BJ (cell line): Measurements from ENCODE around the gene KCNK13. TPM values are rescaled to one million over a fixed set of nuclear protein-coding genes. Genes with fewer than 3 reads are reported as not detected.

ENCODE experiments used
- CTCF ChIA-PET: fragments of 350-600 bp; formaldehyde crosslinking; extraction: SDS; loops from one replicate; lab custom pipeline; 2021; ENCODE audit warnings: antibody characterized with exemption, inconsistent platforms; lab: Yijun Ruan, JAX
- POLR2A ChIA-PET: fragments of 300-600 bp; sonication (Branson Sonifier 250); formaldehyde crosslinking; extraction: SDS; loops from one replicate; lab custom pipeline; 2021; ENCODE audit warnings: antibody characterized with exemption; lab: Charles Lee
- DNase-seq: peaks from one replicate; pipeline ENCODE4 v3.0.0-alpha.2; 2011; ENCODE audit warnings: low read depth
- H3K27me3 ChIP-seq: 2 replicates; pipeline ENCODE4 v1.6.0; 2011; ENCODE audit warnings: low read length; ENCODE audit not compliant: control insufficient read depth, insufficient read depth
- H3K36me3 ChIP-seq: 2 replicates; pipeline ENCODE4 v1.5.1; 2011; ENCODE audit warnings: low read length; ENCODE audit not compliant: control insufficient read depth, insufficient read depth
- H3K4me3 ChIP-seq: 2 replicates; pipeline ENCODE4 v1.5.1; 2011; ENCODE audit warnings: low read depth, mild to moderate bottlenecking, control low read depth, low read length
- polyA plus RNA-seq: library from polyadenylated mRNA; depleted of rRNA; stranded (reverse); fragments of >200 nt; gene quantifications from 2 replicates; pipeline ENCODE4 v1.2.3, GENCODE V29; 2011
- TF ChIP-seq, protein P1 (sequence below): IDR thresholded peaks from 2 replicates; pipeline ENCODE4 v1.5.1; 2011; ENCODE audit warnings: low read depth, mild to moderate bottlenecking, control low read depth, inconsistent platforms, low read length, moderate library complexity; ENCODE audit not compliant: insufficient read depth

The KCNK13 gene
- polyA plus RNA-seq, 1 experiment, result not detected

DNA sequence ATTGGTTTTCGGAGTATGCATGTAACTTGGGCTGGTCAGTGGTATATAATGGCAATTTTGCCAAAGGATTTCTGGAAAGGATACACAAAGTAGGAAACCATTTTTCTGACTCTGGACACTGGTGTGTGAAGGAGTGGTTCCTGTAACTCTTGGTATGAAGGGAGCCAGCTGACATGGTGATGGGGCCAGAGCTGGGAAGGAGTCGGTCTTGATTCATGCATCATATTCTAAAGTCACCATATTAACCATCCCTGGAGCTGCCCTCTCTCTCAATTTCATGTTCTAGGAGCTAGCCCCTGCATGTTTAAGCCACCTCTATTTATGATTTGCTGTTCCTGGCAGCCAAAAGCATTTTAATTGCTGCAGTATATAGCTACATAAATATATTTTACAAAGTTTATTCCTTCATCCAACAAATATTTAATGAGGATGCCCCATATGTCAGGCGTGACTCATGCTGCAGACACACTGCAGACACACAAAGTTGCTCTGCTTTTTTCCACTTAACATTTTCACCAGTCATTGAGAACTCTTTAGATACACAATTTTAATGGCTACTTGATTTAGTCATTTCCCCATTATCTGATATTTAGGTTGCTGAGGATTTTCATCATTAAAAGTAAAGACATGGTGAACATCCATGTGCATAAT, 115.9 kb downstream of the KCNK13 start:
- Histone ChIP-seq H3K4me3 (no peak overlapping the region), H3K36me3 (no peaks in the 10 kb centered on the region), H3K27me3 (no peaks in the 10 kb centered on the region)
- POLR2A ChIA-PET, result no interaction called here
- no peak for DNase-seq
- CTCF ChIA-PET, result interaction anchor here (0.9 kb wide), 1 partner anchor 10 kb away, joined by 3 read pairs; no protein-coding TSS in a partner anchor
- TF ChIP-seq, protein P1, sequence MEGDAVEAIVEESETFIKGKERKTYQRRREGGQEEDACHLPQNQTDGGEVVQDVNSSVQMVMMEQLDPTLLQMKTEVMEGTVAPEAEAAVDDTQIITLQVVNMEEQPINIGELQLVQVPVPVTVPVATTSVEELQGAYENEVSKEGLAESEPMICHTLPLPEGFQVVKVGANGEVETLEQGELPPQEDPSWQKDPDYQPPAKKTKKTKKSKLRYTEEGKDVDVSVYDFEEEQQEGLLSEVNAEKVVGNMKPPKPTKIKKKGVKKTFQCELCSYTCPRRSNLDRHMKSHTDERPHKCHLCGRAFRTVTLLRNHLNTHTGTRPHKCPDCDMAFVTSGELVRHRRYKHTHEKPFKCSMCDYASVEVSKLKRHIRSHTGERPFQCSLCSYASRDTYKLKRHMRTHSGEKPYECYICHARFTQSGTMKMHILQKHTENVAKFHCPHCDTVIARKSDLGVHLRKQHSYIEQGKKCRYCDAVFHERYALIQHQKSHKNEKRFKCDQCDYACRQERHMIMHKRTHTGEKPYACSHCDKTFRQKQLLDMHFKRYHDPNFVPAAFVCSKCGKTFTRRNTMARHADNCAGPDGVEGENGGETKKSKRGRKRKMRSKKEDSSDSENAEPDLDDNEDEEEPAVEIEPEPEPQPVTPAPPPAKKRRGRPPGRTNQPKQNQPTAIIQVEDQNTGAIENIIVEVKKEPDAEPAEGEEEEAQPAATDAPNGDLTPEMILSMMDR, result no peak

DNA sequence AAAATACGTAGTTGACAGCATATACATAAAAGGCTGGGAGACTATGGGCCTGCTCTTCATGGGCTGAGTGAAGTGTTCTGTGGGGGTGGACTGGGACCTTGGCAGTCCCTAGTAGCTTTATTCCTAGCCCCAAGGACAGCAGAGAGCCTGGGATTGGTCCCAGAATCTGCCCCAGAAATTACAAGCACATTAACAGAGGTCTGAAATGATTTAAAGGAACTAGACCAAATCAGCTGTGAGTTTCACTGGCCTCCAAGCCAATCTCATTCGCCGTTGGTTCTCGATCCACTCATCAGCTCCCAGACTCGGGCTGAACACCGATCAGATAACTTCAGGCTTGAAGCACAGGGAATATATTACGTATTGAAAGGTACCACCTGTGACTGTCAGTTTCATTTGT, 117.6 kb downstream of the KCNK13 start:
- no peaks in the 10 kb centered on the region for H3K27me3 ChIP-seq
- ChIA-PET CTCF (interaction anchor here (1.3 kb wide), 1 partner anchor 14 kb away, joined by 3 read pairs; no protein-coding TSS in a partner anchor), POLR2A (no interaction called here)
- no peak for DNase-seq
- no peaks in the 10 kb centered on the region for H3K36me3 ChIP-seq
- H3K4me3 ChIP-seq, result no peak overlapping the region
- TF ChIP-seq, protein P1, result no peak

DNA sequence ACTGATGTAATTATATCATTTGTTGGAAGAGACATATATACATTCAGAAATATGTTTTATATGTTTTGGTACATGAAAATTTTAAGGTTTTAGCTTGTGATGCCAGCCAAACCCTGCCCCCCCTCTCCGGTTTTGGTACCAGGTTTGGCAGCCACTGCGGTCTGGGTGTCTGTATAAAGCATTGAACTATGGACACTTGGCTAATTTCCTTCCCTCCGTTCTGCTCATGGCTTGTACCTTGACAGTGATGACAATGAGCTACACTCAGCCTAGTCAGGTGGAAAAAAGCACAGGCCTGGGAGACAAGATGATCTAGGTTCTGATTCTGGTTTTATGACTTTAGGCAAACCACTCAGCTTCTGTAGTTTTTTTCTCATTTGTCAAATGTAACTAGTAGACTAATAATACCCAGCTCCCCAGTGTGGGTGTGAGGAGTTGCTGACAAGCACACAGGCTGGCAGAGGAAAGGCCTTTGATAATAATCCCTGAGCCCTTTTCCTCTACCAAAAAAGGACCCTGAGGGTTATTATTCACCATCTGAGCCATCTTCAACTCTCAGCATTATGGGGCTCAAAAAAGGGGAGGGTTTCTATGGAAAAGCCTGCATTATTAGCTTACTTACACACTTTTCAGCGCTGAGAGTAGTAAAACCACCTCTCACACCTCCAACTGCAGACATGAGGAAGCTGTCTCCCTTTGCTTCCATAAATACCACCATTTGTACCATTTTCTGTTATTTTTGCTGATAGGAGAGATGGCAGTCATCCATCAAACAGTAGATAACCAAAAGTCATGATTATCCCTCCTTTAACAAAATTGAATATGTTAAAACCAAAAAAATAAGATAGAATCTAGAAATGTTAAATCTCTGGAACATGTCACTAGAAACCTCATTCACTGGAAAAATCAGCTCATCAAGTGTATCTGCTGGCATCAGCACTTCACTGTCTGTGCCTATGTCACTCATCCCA, 118.3 kb downstream of the KCNK13 start:
- ChIA-PET CTCF (interaction anchor here (0.7 to 1.3 kb wide), 2 partner anchors 13 to 20 kb away, joined by 3 to 4 read pairs; no protein-coding TSS in a partner anchor), POLR2A (no interaction called here)
- no peak for DNase-seq
- TF ChIP-seq, protein P1, result no peak
- H3K27me3 ChIP-seq, result no peaks in the 10 kb centered on the region
- H3K4me3 ChIP-seq, result no peak overlapping the region
- no peaks in the 10 kb centered on the region for H3K36me3 ChIP-seq

DNA sequence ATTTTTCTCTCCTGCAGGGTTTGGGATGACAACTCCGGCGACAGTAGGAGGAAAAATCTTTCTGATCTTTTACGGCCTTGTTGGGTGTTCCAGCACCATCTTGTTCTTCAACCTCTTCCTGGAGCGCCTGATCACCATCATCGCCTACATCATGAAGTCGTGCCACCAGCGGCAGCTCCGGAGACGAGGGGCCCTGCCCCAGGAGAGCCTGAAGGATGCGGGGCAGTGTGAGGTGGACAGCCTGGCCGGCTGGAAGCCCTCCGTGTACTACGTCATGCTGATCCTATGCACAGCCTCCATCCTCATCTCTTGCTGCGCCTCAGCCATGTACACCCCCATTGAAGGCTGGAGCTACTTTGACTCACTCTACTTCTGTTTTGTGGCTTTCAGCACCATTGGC, 122.3 kb downstream of the KCNK13 start:
- Histone ChIP-seq H3K27me3 (no peaks in the 10 kb centered on the region), H3K4me3 (no peak overlapping the region), H3K36me3 (no peaks in the 10 kb centered on the region)
- TF ChIP-seq, protein P1, result no peak
- CTCF ChIA-PET, result interaction anchor here (0.5 kb wide), 1 partner anchor 89 kb away, joined by 3 read pairs; no protein-coding TSS in a partner anchor
- DNase-seq, result no peak
- POLR2A ChIA-PET, result no interaction called here
